ENCODE data around the gene C8G. TPM values are rescaled to one million over a fixed set of nuclear protein-coding genes. Genes with fewer than 3 reads are reported as not detected.

Gene C8G
- total RNA-seq, 1 experiment from 2014 or later: 2.1 TPM

DNA sequence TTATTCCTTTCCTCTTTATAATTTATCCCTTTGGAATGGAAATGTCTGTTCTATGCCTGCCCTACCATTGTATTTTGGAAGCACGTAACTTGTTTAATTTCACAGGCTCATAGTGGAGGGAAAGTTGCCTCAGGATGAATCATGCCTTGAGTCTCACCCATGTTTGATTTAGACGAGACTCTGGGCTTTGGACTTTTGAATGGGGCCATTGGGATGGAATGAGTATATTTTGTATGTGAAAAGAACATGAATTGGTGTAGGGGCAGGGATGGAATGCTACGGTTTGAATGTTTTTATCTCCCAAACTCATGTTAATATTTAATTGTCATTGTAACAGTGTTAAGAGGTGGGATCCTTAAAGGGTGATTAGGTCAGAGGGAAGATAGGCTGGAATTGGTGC, 10.8 kb upstream of the C8G start:
- Histone ChIP-seq H3K27ac (ENCODE audit: low read depth, low read length) (no peak overlapping the region), H3K9ac (ENCODE audit: low read length) (no peak overlapping the region), H3K4me3 (replicated peaks in 1 of 2; ENCODE audit: low read depth in 1 of 2, low read length in 2 of 2) (no peak overlapping the region), H3K9me3 (ENCODE audit: control insufficient read depth in 1 of 2, insufficient read depth in 1 of 2, low read depth in 1 of 2, low read length in 2 of 2) (no peaks in the 10 kb centered on the region), H3K36me3 (ENCODE audit: control insufficient read depth in 1 of 2, insufficient read depth in 2 of 2, low read length in 2 of 2) (0 out of 4 replicates have a peak, but pooled peaks cover 0 to 4% of the 10 kb centered on the region in 2 experiments), H3K27me3 (ENCODE audit: insufficient read depth, low read length) (no peaks in the 10 kb centered on the region), H3K79me2 (ENCODE audit: insufficient read depth, low read length) (no peaks in the 10 kb centered on the region), H3K9me2 (ENCODE audit: insufficient read depth) (no peaks in the 10 kb centered on the region), H3K4me2 (ENCODE audit: low read length) (no peak overlapping the region), H2AFZ (ENCODE audit: low read depth, low read length, poor library complexity, severe bottlenecking) (no peak overlapping the region), H4K20me1 (ENCODE audit: insufficient read depth) (no peaks in the 10 kb centered on the region), H3K4me1 (ENCODE audit: control insufficient read depth in 1 of 2, insufficient read depth in 2 of 2, low read length in 2 of 2) (no peaks in the 10 kb centered on the region)
- ChIA-PET CTCF (no interaction called here), RAD21 (ENCODE audit: low non-redundant PET in 1 of 2, low total read pairs in 2 of 2, uncharacterized antibody in 2 of 2, unreplicated experiment in 2 of 2) (no interaction called here), POLR2A (no interaction called here)
- intact Hi-C loops (cut with micrococcal nuclease): no loop called here
- TF ChIP-seq, protein P1, sequence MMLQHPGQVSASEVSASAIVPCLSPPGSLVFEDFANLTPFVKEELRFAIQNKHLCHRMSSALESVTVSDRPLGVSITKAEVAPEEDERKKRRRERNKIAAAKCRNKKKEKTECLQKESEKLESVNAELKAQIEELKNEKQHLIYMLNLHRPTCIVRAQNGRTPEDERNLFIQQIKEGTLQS (IDR thresholded peaks at IDR 0.05): no peak
- TF ChIP-seq EZH2 (IDR thresholded peaks at IDR 0.05) (no peak), POLR2A (IDR thresholded peaks at IDR 0.05; ENCODE audit: borderline replicate concordance, extremely low read depth, insufficient read depth, insufficient read length) (no peak), TCF7L2 (IDR thresholded peaks at IDR 0.05; ENCODE audit: borderline replicate concordance, extremely low read depth, insufficient read depth, insufficient read length) (no peak), EZH2phosphoT487 (IDR thresholded peaks at IDR 0.05; ENCODE audit: borderline replicate concordance) (no peak), ELF1 (IDR thresholded peaks at IDR 0.05; ENCODE audit: borderline replicate concordance, low read depth) (no peak), JUND (IDR thresholded peaks at IDR 0.05) (no peak), SP1 (IDR thresholded peaks at IDR 0.05; ENCODE audit: low read depth) (no peak), ZFX (IDR thresholded peaks at IDR 0.05) (no peak), SIN3A (IDR thresholded peaks at IDR 0.05; ENCODE audit: low read depth) (no peak), RAD21 (IDR thresholded peaks at IDR 0.05; ENCODE audit: low read depth) (no peak)
- TF ChIP-seq, protein P2, sequence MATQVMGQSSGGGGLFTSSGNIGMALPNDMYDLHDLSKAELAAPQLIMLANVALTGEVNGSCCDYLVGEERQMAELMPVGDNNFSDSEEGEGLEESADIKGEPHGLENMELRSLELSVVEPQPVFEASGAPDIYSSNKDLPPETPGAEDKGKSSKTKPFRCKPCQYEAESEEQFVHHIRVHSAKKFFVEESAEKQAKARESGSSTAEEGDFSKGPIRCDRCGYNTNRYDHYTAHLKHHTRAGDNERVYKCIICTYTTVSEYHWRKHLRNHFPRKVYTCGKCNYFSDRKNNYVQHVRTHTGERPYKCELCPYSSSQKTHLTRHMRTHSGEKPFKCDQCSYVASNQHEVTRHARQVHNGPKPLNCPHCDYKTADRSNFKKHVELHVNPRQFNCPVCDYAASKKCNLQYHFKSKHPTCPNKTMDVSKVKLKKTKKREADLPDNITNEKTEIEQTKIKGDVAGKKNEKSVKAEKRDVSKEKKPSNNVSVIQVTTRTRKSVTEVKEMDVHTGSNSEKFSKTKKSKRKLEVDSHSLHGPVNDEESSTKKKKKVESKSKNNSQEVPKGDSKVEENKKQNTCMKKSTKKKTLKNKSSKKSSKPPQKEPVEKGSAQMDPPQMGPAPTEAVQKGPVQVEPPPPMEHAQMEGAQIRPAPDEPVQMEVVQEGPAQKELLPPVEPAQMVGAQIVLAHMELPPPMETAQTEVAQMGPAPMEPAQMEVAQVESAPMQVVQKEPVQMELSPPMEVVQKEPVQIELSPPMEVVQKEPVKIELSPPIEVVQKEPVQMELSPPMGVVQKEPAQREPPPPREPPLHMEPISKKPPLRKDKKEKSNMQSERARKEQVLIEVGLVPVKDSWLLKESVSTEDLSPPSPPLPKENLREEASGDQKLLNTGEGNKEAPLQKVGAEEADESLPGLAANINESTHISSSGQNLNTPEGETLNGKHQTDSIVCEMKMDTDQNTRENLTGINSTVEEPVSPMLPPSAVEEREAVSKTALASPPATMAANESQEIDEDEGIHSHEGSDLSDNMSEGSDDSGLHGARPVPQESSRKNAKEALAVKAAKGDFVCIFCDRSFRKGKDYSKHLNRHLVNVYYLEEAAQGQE (IDR thresholded peaks at IDR 0.05; ENCODE audit: low read depth): no peak
- DNase-seq (ENCODE audit: low read depth, low spot score): no peak
- ATAC-seq: no peak
- BruUV-seq (replicated peaks): no TSS peak
